Measurements from ENCODE around the gene MOXD1.

The MOXD1 gene

DNA sequence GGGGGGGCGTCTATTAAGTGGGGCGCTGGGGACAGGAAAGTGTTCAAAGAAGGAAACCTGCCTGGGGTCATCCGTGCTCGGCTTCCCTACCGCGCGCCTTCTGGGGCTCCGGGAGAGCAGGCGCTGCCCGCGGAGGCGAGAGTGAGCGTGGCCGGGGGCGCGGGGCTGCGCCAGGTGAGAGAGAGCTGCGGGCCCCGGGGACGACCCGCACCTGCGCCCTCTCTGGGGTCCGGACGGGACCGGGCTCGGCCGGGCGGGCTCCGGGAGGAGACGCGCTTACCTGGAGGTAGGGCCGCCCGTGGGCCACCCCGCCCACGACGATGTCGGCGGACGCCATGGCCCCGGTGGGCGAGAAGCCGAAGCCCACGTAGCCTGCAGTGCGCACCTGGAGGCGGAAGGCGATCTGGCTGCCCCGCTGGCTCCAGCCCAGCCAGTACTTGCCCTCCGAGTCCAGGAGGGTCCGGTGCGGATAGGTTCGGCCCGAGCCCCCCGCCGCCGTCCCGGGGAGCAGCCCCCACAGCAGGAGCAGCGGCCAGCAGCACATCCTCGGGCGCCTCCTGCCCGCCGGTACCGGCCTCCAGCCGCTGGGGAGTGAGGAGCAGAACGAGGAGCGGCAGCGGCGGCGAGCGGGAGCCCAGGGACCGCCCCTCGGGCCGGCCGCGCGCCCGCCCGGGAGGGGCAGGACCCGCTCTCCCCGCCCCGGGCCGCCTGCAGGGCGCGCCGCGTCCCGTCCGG lies at the start of gene MOXD1:
MOXD1 (minus strand) TSS at position 593 of the 735 bp plus-strand sequence; CDS start at position 544, 49 bp downstream.
- peak within 1 kb of the TSS; percentile 76 for H3K4me3 ChIP-seq (ENCODE audit: low read depth, low read length)
- no peak for DNase-seq (ENCODE audit: low read depth)

DNA sequence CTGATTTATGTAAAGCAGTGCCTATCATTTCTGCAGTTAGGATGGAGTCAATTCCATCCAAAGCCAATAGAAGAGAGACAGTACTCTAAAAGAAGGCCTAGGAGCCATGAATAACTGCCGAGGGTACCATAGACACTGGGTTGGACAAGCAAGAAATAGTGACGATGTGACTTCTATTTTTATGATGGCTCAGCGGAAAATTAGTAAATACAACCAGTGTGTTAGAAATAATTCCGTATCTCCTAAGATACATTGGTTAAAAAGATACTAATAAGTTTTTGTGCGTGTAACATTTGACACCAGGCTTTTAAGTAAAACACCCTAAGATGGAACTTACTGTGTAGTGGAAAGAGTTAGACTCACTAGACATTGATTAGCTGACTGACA lies 45.6 kb upstream of the MOXD1 start:
- no peak overlapping the region for H3K4me3 ChIP-seq (ENCODE audit: low read depth, low read length)
- DNase-seq (ENCODE audit: low read depth) = no peak

DNA sequence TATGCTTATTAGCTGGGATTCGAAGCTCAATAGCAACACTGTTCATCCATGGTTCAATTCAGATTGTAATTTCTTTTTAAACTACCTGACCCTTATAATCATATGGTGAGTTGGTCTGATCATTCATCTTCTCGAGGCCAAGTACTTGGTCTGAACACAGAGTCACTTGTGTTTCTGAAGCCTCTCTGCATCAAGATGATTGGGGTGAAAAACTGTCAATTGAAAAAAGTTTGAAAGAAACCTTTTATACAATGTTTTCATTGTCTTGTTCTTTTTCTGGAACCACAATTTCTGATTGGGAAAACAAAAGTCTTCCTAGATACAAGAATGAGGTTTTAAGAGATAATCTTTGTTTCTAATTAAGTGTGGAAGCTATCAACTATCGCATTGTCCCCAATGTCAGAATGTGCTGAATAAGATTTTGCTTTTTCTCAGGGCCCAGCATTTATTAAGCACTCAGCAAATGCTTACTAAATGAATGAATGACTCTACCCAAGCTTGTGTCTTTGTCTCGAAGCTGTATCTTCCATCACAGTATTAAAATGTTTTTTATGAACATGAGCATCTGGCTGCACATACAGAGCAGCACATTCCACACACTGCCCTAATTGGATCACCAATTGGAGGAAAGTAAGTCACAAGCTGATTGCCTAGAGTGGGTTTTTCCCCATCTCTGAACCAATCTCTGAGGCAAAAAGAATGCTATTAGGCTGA lies 45.0 kb upstream of the MOXD1 start:
- no peak for DNase-seq (ENCODE audit: low read depth)
- H3K4me3 ChIP-seq (ENCODE audit: low read depth, low read length) = no peak overlapping the region

DNA sequence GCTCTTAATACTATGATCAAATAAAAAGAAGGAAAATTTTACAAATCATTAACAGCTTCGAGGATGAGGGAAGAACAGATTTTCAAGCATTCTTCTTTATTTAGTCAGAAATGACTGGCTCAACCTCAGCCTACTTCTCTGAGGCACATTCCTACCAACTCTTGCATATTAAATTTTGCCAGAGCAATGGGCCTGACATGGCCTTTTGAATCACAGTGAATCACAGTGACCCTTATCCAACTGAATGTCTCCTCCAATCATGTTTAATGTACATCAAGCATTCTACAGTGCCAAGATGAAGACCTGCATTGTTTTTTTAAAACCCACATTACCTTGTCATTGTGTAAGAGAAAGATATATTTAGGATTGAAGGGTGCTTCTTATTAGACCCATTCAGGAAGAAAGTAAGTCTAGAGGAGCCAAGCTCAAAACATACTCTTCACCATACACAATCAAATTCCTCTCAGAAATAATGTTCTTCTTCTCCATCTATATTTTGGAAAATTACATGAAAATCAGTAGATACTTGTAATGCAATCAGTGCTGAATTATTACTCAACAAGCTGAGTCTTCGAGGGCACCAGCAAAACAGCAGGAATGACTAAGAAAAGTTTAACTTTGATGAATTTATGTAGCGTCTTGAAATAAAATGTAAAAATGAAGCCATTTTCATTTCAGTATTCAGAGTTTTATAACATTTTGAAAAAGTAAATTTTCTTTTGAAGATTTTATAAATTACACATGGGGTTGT lies 44.1 kb upstream of the MOXD1 start:
- peak; percentile 86 for DNase-seq (ENCODE audit: low read depth)
- H3K4me3 ChIP-seq (ENCODE audit: low read depth, low read length) = no peak overlapping the region

DNA sequence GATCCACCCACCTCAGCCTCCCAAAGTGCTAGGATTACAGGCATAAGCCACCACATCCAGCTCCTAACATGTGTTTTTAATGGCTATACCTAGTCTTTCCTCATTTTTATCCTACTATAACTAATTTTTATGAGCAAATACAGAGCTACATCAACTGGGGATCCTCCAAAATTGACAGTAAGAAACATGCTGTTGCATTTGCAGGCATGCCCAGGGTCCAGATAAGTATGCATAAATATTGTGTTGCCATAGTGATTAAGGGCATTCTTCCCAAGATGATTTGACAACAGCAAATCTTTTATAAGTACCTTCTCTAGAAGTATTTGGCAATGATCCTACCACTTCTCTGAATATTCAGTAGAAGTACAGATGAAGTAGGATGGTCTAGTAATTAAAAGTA lies 41.9 kb upstream of the MOXD1 start:
- no peak overlapping the region for H3K4me3 ChIP-seq (ENCODE audit: low read depth, low read length)
- no peak for DNase-seq (ENCODE audit: low read depth)

DNA sequence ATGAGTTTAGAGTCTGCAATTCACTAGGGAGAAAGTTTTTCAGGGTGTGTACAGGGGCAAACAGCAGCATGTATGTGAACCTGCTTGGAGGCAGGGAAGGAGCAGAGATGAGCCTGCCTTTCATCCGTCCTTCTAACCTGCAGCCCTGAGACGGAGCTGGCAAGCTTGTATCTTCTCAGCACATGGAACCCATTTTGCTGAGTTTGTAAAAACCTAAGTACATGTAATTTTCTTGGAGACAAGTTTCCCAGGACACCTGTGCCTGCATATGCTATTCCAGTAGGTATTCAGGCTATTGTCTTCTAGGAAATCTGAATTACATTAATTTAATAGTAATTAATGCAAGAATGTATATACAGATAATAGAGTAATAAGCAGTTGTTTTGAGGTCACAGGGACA lies 28.8 kb upstream of the MOXD1 start:
- DNase-seq (ENCODE audit: low read depth) = no peak
- H3K4me3 ChIP-seq (ENCODE audit: low read depth, low read length) = no peak overlapping the region

DNA sequence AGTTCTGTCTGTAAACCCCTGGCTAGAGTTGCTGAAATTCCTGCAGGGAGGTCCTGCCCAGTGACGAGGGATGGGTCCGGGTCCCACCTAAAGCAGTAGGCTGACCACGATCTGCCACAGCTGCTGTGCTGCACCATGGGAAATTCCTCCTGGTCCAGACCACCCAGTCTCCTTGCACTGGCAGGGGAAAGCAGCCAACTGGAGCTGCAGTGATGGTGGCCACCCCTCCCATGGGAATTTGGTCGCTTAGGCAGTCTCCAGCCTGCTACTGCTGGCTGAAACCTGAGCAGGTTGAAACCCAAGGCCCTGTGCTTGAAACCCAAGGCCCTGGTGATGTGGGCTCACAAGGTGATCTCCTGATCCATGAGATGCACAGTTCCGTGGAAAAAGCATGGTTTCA lies 23.9 kb upstream of the MOXD1 start:
- DNase-seq (ENCODE audit: low read depth) = no peak
- no peak overlapping the region for H3K4me3 ChIP-seq (ENCODE audit: low read depth, low read length)

DNA sequence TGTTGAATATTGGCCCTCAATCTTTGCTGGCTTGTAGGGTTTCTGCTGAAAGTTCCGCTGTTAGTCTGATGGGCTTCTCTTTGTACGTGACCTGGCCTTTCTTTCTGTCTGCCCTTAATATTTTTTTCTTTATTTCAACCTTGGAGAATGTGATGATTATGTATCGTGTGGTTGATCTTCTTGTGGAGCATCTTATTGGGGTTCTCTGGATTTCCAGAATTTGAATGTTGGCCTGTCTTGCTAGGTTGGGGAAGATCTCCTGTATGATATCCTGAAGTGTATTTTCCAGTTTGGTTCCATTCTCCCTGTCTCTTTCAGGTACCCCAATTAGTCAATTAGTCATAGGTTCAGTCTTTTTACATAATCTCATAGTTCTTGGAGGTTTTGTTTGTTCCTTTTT lies 22.6 kb upstream of the MOXD1 start:
- H3K4me3 ChIP-seq (ENCODE audit: low read depth, low read length) = no peak overlapping the region
- DNase-seq (ENCODE audit: low read depth) = no peak

DNA sequence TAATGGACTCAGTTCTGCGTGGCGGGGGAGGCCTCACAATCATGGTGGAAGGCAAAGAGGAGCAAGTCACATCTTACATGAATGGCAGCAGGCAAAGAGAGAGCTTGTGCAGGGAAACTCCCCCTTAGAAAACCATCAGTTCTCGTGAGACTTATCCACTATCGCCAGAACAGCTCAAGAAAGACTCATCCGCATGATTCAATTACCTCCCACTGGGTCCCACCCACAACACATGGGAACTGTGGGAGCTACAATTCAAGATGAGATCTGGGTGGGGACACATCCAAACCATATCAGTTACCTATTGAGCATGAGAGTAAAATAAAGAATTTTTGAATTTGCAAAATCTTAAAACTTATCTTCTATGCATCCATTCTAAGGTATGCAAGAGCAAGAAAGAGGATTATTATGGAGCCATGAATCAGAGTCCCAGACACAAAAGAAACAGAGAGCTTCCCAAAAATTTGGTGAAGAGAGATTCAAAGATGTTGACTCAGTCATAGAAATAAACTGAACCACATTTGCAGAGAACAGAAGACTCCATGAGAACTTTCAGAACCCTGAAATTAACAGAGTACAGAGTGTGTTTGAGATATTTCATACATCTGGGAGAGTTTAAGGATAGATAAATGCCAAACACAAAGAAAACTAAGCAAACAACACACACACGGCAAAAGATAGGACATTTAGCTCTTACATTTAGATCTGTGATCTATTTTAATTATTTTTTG lies 17.1 kb upstream of the MOXD1 start:
- no peak overlapping the region for H3K4me3 ChIP-seq (ENCODE audit: low read depth, low read length)
- no peak for DNase-seq (ENCODE audit: low read depth)

DNA sequence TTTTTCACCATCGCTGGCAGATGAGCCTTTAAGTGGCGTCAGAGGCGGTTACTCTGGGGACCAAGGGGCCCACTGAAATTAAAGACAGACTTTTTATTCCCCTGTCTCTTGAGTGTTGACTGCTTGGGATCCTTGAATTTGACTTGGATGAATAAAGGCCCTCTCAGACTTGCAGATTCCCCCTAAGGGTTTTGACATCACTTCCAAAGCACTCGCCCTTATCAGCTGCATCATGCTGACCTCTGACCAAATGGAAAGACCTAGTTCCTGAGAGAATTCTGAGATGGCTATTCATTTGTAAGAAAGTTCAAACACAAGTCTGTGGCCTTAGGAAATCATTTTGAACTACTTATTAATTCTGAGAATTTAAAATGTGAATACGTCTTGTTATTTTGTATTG lies 13.5 kb upstream of the MOXD1 start:
- no peak overlapping the region for H3K4me3 ChIP-seq (ENCODE audit: low read depth, low read length)
- no peak for DNase-seq (ENCODE audit: low read depth)

DNA sequence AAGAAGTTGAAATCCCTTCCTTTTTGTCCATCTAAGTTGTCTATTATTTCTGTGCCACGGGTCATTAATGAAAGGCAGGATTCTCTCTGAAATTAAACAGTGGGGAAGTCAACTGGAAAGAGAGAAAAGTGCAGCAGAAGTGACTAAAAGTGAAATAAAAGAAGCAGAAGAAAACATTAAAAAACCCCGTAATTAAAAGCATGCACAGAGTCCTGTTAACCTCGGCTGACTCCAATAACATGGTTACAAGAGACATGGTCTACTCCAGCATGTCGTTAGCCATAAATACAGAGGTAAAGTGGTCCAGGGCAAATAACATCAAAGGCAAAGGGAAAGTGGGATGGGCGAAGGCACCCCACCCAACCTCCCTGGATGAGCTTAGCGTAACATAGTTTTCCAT lies 13.0 kb upstream of the MOXD1 start:
- no peak overlapping the region for H3K4me3 ChIP-seq (ENCODE audit: low read depth, low read length)
- DNase-seq (ENCODE audit: low read depth) = no peak

DNA sequence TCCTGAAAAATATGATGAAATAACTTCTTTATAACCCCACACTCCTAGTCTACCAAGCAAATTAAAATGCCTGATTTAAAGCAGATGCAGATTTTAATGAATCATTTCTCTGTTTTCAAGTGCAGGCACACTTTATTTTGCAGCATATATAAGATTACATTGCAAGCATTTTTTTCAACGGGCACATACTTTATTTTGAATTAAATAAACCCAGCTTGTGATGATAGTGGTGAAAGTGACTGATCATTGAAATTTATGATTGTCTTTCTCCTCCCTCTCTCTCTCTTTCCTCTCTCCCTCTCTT lies 12.2 kb upstream of the MOXD1 start:
- no peak for DNase-seq (ENCODE audit: low read depth)
- H3K4me3 ChIP-seq (ENCODE audit: low read depth, low read length) = no peak overlapping the region

DNA sequence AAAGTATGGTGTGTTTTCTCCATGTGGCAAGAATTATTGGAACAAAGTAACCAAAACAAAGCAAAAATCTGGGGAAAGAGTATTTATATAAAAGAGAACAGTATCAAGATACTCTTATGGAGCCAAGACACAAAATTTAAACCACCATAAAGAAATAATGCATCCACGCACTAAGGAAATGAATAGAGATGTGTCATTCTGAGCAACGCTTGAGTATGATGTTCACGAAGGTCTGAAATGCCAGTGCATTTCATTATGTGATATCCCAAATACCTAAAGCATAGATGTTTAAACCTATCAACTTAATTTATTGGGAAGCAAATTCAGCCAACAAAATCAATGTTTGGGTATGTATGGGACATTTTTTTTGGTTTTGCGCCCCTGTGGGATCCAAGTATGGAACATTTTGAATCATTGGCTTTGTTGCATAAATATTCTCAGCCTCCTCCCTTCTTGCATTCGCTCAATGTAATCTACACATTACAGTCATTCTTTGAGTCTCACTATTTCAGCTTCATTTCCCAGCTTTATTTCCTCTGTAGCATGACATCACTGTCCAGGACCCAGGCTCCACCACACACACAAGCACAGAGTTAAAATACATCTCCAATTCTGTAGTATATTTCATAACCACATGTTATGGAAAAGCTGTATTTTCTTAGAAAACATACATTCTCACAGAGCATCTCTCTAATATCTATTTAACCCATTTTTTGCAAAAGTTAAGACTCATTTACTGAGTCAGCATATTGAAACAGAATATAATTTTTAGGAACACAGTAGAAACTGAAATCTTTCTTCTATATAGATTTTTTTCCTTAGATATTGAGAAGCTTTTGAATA lies 11.6 kb upstream of the MOXD1 start:
- DNase-seq (ENCODE audit: low read depth) = peak; percentile 26
- no peak overlapping the region for H3K4me3 ChIP-seq (ENCODE audit: low read depth, low read length)

DNA sequence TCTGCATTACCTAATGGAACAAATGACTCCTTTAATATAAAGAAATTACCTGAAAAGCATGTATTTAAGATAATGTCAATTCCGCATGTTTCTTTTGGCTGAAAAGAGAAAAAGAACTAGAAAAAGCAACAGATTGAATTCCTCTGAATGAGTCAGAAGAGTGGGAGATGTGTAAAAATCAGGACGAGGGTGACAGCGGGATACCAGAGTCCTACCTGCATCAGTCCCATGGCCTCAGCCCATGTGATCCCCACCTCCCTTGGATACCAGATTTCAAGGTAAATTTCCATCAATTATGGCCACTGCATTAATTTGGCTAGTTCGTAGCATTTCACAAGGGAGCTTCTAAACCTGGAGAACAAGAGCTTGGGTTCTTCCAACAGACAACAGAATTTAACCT lies 10.0 kb upstream of the MOXD1 start:
- no peak for DNase-seq (ENCODE audit: low read depth)
- H3K4me3 ChIP-seq (ENCODE audit: low read depth, low read length) = no peak overlapping the region

DNA sequence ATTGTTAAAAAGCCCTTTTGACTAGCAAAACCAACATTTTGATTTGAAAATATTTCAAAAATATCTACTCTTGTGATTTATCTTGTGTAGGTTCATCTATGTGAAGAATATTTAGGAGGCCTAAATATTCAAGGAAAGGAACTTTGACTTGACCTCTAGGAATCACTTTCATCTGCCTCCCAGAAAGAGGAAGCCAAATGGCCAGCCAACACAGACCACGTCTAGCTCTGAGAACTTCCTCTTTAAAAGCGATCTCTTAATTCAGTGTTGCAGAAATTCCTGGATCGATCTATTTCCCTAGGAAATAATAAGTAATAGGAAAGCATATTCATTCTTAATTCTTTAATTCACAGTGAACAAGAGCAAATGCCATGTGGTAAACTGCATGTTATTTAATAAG lies 9.6 kb upstream of the MOXD1 start:
- no peak overlapping the region for H3K4me3 ChIP-seq (ENCODE audit: low read depth, low read length)
- DNase-seq (ENCODE audit: low read depth) = no peak

DNA sequence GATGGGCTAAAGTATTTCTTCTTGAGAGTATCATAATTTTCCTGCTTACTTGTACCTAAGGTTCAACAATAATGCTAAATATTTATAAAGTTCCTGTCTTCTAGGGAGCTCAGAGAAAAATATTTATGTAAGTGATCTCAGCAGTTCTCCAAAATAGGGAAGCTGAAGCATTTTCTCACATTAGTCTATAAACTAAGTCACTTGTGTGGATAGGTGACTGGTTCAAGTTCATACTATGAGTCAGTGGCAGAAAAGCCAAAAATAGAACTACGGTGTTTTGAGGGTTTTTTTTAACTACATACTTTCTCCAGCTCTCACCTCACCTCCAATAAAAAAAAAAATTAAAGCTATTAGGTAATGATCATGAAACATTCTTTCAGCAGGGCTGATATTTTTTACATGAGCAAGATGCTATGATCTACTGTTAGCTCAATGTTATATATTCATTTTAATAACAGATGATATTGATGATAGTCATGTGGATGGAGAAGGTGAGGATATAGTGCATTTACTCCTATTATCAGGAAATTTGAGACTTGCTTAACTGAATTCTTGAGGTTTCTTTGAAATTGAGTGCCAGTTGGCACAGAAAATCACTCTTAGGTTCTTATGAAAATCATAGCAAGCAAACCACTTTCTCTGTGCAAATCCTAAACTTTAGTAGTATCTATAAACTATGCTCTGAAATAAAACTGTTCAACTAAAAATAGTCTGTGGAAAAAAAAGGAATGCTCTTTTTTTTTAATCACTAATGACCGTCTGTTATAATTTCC lies 4.1 kb upstream of the MOXD1 start:
- H3K4me3 ChIP-seq (ENCODE audit: low read depth, low read length) = no peak overlapping the region
- no peak for DNase-seq (ENCODE audit: low read depth)

DNA sequence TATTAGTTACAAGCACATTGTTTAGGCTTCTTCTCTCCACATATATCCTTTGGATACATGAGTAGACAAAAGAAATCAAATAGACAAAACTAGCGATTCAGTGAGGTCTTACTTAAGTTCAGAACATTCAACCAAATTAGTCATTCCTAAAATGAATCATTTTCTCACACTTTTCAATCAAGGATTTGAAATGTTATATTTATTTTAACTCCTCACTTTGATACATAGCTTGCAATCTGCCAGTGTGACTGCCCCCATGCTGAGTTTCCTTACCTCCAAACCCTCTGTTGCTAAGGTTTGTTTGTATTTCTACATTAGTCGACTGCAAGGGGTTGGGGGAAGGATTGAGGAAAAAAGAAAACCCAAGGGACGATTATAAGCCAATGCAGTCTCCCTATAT lies 3.5 kb upstream of the MOXD1 start:
- no peak for DNase-seq (ENCODE audit: low read depth)
- H3K4me3 ChIP-seq (ENCODE audit: low read depth, low read length) = no peak overlapping the region

DNA sequence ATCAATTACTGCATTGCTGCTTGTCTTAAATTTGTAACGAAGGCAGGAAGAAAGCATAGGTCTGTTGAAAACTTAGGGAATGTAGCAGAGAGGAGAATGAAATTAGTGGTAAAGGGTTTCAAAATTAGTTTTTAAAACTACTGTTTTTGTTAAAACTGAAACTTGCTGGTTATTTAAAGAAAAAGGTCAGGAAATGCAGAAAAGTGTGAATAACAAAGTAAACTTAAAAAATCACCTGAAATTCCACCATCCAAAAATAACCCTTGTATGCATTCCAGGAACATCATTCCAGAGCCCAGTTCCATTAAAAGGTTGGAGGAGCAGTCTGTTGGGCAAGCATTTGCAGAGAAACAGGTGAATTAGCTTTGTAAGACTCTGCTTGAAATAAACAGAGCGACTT lies 3.1 kb upstream of the MOXD1 start:
- DNase-seq (ENCODE audit: low read depth) = no peak
- H3K4me3 ChIP-seq (ENCODE audit: low read depth, low read length) = no peak overlapping the region
